ENCODE measurements around the gene MREG.
"Not testable (repeated sequence)": the region's sequence is repeated elsewhere in the genome, so short reads cannot be mapped to it uniquely, and the experiment has no call there.

MREG gene

GRCh38 chr2:215933151-215933550 lies 80.2 kb downstream of the MREG start:
- no peak for TF ChIP-seq CTCF (IDR thresholded peaks at IDR 0.05; ENCODE audit: insufficient read depth, low read depth, low read length, missing control alignments)
- no peak overlapping the region for H3K4me3 ChIP-seq (ENCODE audit: low read length)
- peak; percentile 83 for DNase-seq (ENCODE audit: low read depth)

- H3K4me3 ChIP-seq (ENCODE audit: low read length) = peak overlapping the region; percentile 14
- peak; percentile 81 for DNase-seq (ENCODE audit: low read depth)
Observed at GRCh38 chr2:215931256-215931903, 82.0 kb downstream of the MREG start.

GRCh38 chr2:215930505-215931253 lies 82.7 kb downstream of the MREG start:
- peak; percentile 66 for DNase-seq (ENCODE audit: low read depth)
- TF ChIP-seq CTCF (IDR thresholded peaks at IDR 0.05; ENCODE audit: insufficient read depth, low read depth, low read length, missing control alignments) = no peak
- peak overlapping the region; percentile 14 for H3K4me3 ChIP-seq (ENCODE audit: low read length)

More at GRCh38 chr2:215931256-215931903, 82.0 kb downstream of the MREG start:
- TF ChIP-seq CTCF (IDR thresholded peaks at IDR 0.05; ENCODE audit: insufficient read depth, low read depth, low read length, missing control alignments) = peak; percentile 99

- no peak for TF ChIP-seq CTCF (IDR thresholded peaks at IDR 0.05; ENCODE audit: insufficient read depth, low read depth, low read length, missing control alignments)
- H3K4me3 ChIP-seq (ENCODE audit: low read length) = no peak overlapping the region
- DNase-seq (ENCODE audit: low read depth) = peak; percentile 51
Observed at GRCh38 chr2:215929602-215930335, 83.6 kb downstream of the MREG start.

GRCh38 chr2:215928086-215928485 lies 85.3 kb downstream of the MREG start:
- no peak overlapping the region for H3K4me3 ChIP-seq (ENCODE audit: low read length)
- no peak for TF ChIP-seq CTCF (IDR thresholded peaks at IDR 0.05; ENCODE audit: insufficient read depth, low read depth, low read length, missing control alignments)
- DNase-seq (ENCODE audit: low read depth) = no peak

GRCh38 chr2:215926992-215927391 lies 86.4 kb downstream of the MREG start:
- DNase-seq (ENCODE audit: low read depth); H3K4me3 ChIP-seq (ENCODE audit: low read length): not testable (repeated sequence)

- no peak overlapping the region for H3K4me3 ChIP-seq (ENCODE audit: low read length)
- no peak for TF ChIP-seq CTCF (IDR thresholded peaks at IDR 0.05; ENCODE audit: insufficient read depth, low read depth, low read length, missing control alignments)
- peak; percentile 58 for DNase-seq (ENCODE audit: low read depth)
Observed at GRCh38 chr2:215921895-215922294, 91.5 kb downstream of the MREG start.
